Diencephalon (tissue), 1 donor: ENCODE measurements around the gene DESI1. TPM values are rescaled to one million over a fixed set of nuclear protein-coding genes. Genes with fewer than 3 reads are reported as not detected.

Source experiments
- small RNA-seq: library from RNA; depleted of rRNA; stranded (forward); fragments of <200 nt; gene quantifications from one replicate; pipeline ENCODE3, GENCODE V24; 2014
- total RNA-seq: library from RNA; depleted of rRNA; stranded (reverse); fragments of >200 nt; gene quantifications from one replicate; pipeline ENCODE4 v1.2.3, GENCODE V29; 2014

DESI1 gene
- 27.7 TPM for total RNA-seq

GRCh38 chr22:41620589-41621098, at the start of gene DESI1:
DESI1 (minus strand) TSS chr22:41621043; CDS start chr22:41620839, 204 bp downstream.

GRCh38 chr22:41621099-41621910, 462 bp upstream of the DESI1 start, which contains the start of gene XRCC6:
XRCC6 (plus strand) TSS chr22:41621295; CDS start chr22:41622005, 710 bp downstream.

GRCh38 chr22:41589391-41590241, 31.2 kb downstream of the DESI1 start, which contains the start of gene PMM1:
PMM1 (minus strand) TSS chr22:41589840; CDS start chr22:41589805, 35 bp downstream.

Small RNAs within 50 kb of the gene (small RNA-seq; reads per million reads assigned to genes)
- not detected for gene RF00019

Other genes with a start within 250 kb of the DESI1 start
- gene TEF, start 239.1 kb downstream of the DESI1 start, total RNA-seq: 8.5 TPM
- 18.9 TPM for gene TOB2, start 174.2 kb downstream of the DESI1 start, total RNA-seq
- gene PHF5A, start 152.4 kb downstream of the DESI1 start, total RNA-seq: 35.1 TPM
- 124 TPM for gene ACO2, start 151.9 kb downstream of the DESI1 start, total RNA-seq
- 27.7 TPM for gene POLR3H, start 76.6 kb downstream of the DESI1 start, total RNA-seq
- gene CSDC2, start 60.0 kb downstream of the DESI1 start, total RNA-seq: 21.7 TPM
- 27.2 TPM for gene PMM1, start 31.2 kb downstream of the DESI1 start, total RNA-seq
- 216 TPM for gene XRCC6, start 252 bp upstream of the DESI1 start, total RNA-seq
- 116 TPM for gene SNU13, start 67.8 kb upstream of the DESI1 start, total RNA-seq
- 1.6 TPM for gene MEI1, start 78.5 kb upstream of the DESI1 start, total RNA-seq
- 18.9 TPM for gene CCDC134, start 179.6 kb upstream of the DESI1 start, total RNA-seq
- gene SREBF2, start 212.1 kb upstream of the DESI1 start, total RNA-seq: 74.7 TPM